Chondrocyte (in vitro differentiated cells): ENCODE data around the gene TMEM120B. TPM values are rescaled to one million over a fixed set of nuclear protein-coding genes. Genes with fewer than 3 reads are reported as not detected.

Source experiments
- DNase-seq: peaks from one replicate; pipeline ENCODE4 v3.0.0; 2021; ENCODE audit warnings: mixed read lengths, low spot score
- H3K27ac Mint-ChIP-seq: one replicate; pipeline ENCODE4 v1.8.0; 2021; ENCODE audit warnings: mild to moderate bottlenecking, moderate library complexity, mixed read lengths; ENCODE audit not compliant: unreplicated experiment
- H3K27me3 Mint-ChIP-seq: 2 replicates; pipeline ENCODE4 v1.8.0; 2021; ENCODE audit warnings: low read depth, mixed read lengths
- H3K36me3 Mint-ChIP-seq: 2 replicates; pipeline ENCODE4 v1.8.0; 2021; ENCODE audit warnings: low read depth, mixed read lengths
- H3K4me1 Mint-ChIP-seq: 2 replicates; pipeline ENCODE4 v1.8.0; 2021; ENCODE audit warnings: low read depth, mild to moderate bottlenecking, mixed read lengths
- H3K4me3 Mint-ChIP-seq: one replicate; pipeline ENCODE4 v1.8.0; 2021; ENCODE audit warnings: mild to moderate bottlenecking, moderate library complexity, mixed read lengths; ENCODE audit not compliant: unreplicated experiment
- H3K9me3 Mint-ChIP-seq: 2 replicates; pipeline ENCODE4 v1.8.0; 2021; ENCODE audit warnings: low read depth, mixed read lengths
- CTCF ChIP-seq: fragments of 200-600 bp; sonication (generic); IDR thresholded peaks from 2 replicates; pipeline ENCODE4 v1.5.0; 2021; ENCODE audit warnings: antibody characterized with exemption, mild to moderate bottlenecking, moderate library complexity
- total RNA-seq: library from RNA; stranded (reverse); gene quantifications from 3 replicates; pipeline ENCODE4 v1.2.1, GENCODE V29; 2021

The TMEM120B gene
- total RNA-seq, 1 donor from 2014 or later, result 15.3 TPM

GRCh38 chr12:121774968-121775474, 62.5 kb downstream of the TMEM120B start:
- Mint-ChIP-seq H3K4me1 (peaks cover 13% of the 10 kb centered on the region), H3K9me3 (no peaks in the 10 kb centered on the region), H3K27ac (no peak overlapping the region), H3K27me3 (no peaks in the 10 kb centered on the region), H3K36me3 (no peaks in the 10 kb centered on the region), H3K4me3 (no peak overlapping the region)
- no peak for TF ChIP-seq CTCF
- no peak for DNase-seq

GRCh38 chr12:121775501-121775900, 62.9 kb downstream of the TMEM120B start:
- Mint-ChIP-seq H3K4me1 (peaks cover 13% of the 10 kb centered on the region), H3K36me3 (peaks cover 1% of the 10 kb centered on the region), H3K27me3 (no peaks in the 10 kb centered on the region), H3K9me3 (no peaks in the 10 kb centered on the region), H3K27ac (no peak overlapping the region), H3K4me3 (no peak overlapping the region)
- no peak for DNase-seq
- no peak for TF ChIP-seq CTCF

GRCh38 chr12:121776190-121777098, 63.9 kb downstream of the TMEM120B start:
- Mint-ChIP-seq H3K9me3 (no peaks in the 10 kb centered on the region), H3K36me3 (peaks cover 1% of the 10 kb centered on the region), H3K27me3 (no peaks in the 10 kb centered on the region), H3K4me3 (no peak overlapping the region), H3K4me1 (peaks cover 14% of the 10 kb centered on the region), H3K27ac (no peak overlapping the region)
- no peak for DNase-seq
- TF ChIP-seq CTCF, result peak; percentile 90

GRCh38 chr12:121778567-121779421, 66.2 kb downstream of the TMEM120B start:
- no peak for TF ChIP-seq CTCF
- Mint-ChIP-seq H3K4me3 (no peak overlapping the region), H3K4me1 (peaks cover 15% of the 10 kb centered on the region), H3K36me3 (peaks cover 1% of the 10 kb centered on the region), H3K27ac (no peak overlapping the region), H3K9me3 (no peaks in the 10 kb centered on the region), H3K27me3 (no peaks in the 10 kb centered on the region)
- no peak for DNase-seq

GRCh38 chr12:121779422-121779895, 66.9 kb downstream of the TMEM120B start:
- TF ChIP-seq CTCF, result no peak
- no peak for DNase-seq
- no peaks in the 10 kb centered on the region for H3K27me3 Mint-ChIP-seq
- H3K4me3 Mint-ChIP-seq, result no peak overlapping the region
- H3K27ac Mint-ChIP-seq, result no peak overlapping the region
- no peaks in the 10 kb centered on the region for H3K9me3 Mint-ChIP-seq
- peaks cover 20% of the 10 kb centered on the region for H3K4me1 Mint-ChIP-seq
- peaks cover 1% of the 10 kb centered on the region for H3K36me3 Mint-ChIP-seq
